GM18870 (cell line): Measurements from ENCODE around the gene MACROD2.

ENCODE experiments used
- ATAC-seq: cut with Tn5 transposase; IDR thresholded peaks from one replicate; pipeline ENCODE4 v1.9.1; 2021; ENCODE audit warnings: moderate library complexity; ENCODE audit not compliant: unreplicated experiment

Gene MACROD2

GRCh38 chr20:14062171-14062570, 66.9 kb downstream of the MACROD2 start:
- no peak for ATAC-seq

DNA sequence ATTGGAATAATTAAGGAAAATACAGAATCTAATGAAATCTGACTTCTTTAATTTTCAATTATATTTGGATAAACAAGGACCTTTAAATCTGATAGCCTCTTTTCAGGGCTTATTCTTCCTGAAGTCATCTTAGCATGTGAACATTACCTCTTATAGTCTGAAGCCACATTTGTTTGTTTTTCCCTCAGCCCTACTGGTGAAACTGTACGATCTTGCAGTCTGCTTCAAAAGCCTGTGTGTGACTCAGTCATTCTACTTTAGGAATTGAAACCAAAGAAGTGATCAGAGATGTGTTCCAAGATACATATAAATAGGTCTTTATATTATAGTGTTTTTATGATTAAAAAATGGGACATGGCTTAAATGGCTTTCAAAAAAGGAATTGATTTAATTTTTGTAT, 67.5 kb downstream of the MACROD2 start:
- ATAC-seq, result no peak

DNA sequence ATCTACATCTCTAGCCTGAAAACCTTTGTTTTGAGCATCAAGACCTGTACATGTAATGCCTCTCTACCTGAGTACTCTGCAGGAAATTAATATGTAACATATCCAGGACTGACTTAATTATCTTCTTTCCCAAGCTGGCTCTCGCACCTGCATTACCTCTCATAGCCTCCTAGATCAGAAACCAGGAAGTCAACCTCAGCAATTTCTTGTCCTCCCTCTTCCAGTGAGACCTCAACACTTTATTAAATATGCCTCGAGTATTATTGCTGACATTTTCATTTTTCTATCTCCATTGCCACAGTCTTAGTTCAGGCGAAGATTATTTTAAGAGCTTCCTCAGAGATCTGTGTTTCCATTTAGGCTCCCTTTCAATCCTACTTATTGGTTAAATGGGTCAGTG, 69.0 kb downstream of the MACROD2 start:
- no peak for ATAC-seq

DNA sequence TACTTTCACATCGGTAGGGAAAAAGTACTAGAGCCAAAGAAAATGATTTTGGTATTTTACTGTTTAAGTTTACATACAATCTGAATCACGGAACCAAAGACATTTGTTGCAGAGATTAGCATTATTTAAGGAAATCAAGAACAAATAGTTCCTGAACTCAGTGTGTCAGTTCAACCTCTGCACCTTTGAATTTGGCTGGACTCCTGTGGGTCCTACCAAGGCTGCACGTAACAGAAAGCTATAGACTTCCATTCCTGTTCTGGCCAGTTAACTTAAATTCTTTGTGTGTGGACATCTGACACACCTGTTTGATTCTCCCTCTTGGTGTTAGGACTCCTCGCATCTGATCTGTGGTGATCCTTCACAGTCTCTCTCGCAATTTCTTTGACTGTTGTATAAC, 69.6 kb downstream of the MACROD2 start:
- ATAC-seq, result no peak

GRCh38 chr20:14065774-14066173, 70.5 kb downstream of the MACROD2 start:
- ATAC-seq, result no peak

GRCh38 chr20:14067603-14068002, 72.3 kb downstream of the MACROD2 start:
- ATAC-seq, result no peak

GRCh38 chr20:14069796-14070195, 74.5 kb downstream of the MACROD2 start:
- ATAC-seq, result no peak

DNA sequence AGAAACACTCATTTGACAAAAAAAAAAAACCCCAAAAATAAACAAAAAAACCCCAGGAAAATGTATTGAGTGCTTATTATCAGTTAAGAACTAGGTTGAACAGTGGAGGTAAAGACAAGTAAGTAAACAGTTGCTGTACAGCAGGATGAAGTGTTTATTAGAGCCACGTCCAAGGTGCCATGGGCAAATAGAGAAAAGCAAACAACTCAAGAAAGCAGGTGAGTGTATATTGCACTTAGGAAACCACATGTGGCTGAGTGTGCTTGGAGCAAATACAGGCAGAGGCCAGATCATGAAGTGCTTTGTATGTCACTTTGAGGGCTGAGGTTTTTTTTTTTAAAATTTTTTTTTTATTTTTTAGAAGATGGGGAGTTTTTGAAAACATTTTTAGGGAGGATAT, 98.3 kb downstream of the MACROD2 start:
- ATAC-seq, result no peak

DNA sequence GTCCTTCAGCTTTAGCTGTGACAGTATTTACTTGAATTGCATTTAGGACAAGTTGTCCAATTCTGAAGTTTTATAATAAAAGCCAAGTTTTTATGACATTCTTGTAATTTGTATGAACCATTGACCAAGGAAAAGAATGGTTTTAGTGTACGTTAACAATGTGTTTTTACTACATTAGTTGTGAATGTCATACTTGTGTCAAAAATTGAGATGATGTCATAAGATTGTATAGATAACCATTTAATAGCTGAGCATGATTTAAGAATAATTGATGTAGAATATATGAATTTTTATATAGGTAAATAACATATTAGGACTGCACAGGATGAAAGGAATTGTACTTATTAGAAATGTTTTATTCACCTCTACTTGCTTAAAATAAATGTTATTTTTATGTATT, 102.9 kb downstream of the MACROD2 start:
- no peak for ATAC-seq

DNA sequence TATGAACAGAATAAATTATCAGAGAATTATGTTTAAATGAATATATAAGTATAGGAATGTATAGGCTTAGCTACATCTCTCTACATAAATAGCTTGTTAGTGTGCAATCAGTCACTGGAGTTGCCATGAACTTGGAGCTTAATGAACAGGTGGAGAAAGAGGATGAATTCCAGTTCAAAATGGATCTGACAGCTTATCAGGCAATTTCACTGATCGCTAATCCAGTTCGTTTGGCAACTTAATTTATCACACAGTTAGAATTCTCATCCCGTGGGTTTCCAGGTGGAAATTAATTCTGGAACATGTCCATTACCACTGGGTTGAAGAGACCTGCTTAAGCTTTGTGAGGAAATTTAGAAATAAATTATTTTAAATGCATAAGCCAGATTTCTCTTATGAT, 118.1 kb downstream of the MACROD2 start:
- ATAC-seq, result no peak

- no peak for ATAC-seq
Observed at GRCh38 chr20:14114065-14114704, 118.9 kb downstream of the MACROD2 start.

- no peak for ATAC-seq
Observed at GRCh38 chr20:14116037-14116436, 120.7 kb downstream of the MACROD2 start.

- ATAC-seq, result no peak
Observed at GRCh38 chr20:14117768-14118167, 122.5 kb downstream of the MACROD2 start.

- ATAC-seq, result no peak
Observed at GRCh38 chr20:14126856-14127255, 131.5 kb downstream of the MACROD2 start.

DNA sequence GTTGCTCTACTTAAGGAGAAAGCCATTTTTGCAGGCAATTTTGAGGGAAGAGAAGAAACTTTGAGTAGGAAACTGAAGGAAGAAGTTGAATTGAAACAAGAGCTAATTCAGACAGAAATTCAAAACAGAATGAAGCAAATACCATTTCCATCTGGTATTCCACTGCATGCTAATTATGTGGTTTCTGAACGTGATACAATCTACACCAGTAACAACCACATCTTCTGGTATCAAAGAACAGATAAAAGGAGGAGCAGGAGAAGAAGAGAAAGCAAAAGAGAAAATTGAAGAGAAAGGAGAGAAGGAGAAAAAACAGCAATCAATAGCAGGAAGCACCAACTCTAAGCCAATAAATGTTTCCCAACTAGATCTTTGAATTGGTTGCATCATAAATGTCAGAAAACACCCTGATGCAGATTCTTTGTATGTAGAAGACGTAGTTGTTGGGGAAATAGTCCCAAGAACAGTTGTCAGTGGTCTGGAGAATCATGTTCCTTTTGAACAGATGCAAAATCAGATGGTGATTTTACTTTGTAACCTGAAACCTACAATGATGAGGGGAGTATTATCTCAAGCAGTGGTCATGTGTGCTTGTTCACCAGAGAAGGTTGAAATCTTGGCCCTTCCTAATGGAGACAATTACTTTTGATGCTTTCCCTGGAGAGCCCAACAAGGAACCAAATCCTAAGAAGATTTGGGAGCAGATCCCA, 132.4 kb downstream of the MACROD2 start:
- no peak for ATAC-seq

GRCh38 chr20:14134004-14134403, 138.7 kb downstream of the MACROD2 start:
- ATAC-seq, result no peak

GRCh38 chr20:14142171-14142570, 146.9 kb downstream of the MACROD2 start:
- no peak for ATAC-seq

- ATAC-seq, result no peak
Observed at GRCh38 chr20:14142964-14143627, 147.8 kb downstream of the MACROD2 start.

DNA sequence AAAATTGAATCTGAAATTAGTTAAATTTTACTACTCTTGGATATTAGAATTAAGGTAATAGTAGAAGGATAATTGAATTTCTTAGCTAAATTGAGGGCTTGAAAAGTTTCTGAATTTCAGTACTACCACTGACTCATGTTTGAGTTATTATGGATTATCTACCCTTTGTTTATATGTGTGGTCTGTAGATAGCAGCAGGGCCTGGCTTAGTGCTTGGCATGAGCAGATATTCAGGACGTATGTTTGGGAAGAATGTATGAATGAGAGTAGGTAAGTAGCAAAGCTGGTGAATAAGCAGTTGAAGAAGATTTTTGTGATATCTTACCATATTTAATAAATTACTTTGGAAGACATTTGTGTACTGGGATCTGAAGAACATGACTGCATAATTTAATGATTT, 152.7 kb downstream of the MACROD2 start:
- no peak for ATAC-seq

GRCh38 chr20:14155361-14155760, 160.0 kb downstream of the MACROD2 start:
- ATAC-seq, result no peak

- no peak for ATAC-seq
Observed at GRCh38 chr20:14178528-14178927, 183.2 kb downstream of the MACROD2 start.

- no peak for ATAC-seq
Observed at GRCh38 chr20:14178952-14179351, 183.6 kb downstream of the MACROD2 start.
